C4-2B (cell line): ENCODE results near the gene NR3C1.

Experiments used
- ZFX ChIP-seq: fragments of 450-650 bp; IDR thresholded peaks from 2 replicates; pipeline ENCODE4 v1.6.1; 2017
- TF ChIP-seq, protein P1 (sequence below): fragments of 450-650 bp; conservative IDR thresholded peaks from 2 replicates; pipeline ENCODE4 v1.5.1; 2017; ENCODE audit warnings: mild to moderate bottlenecking

DNA sequence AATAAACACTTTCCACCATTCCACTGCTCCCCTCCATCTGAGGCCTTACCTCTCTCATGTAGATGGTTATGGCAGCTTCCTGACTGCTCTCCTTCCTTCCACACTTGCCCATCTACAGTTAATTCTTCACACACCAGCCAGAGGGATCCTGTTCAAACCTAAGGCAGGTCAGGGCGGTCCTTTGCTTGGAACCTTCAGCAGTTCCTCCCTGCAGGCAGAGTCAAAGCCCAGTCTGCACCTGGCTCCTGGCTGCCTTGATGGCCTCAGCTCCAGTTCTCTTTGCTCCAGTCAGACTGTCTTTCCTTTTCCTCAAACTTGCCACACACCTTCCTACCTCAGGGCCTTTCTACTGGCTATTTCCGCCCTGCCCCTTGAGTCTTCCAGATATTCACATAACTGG, 30.2 kb upstream of the NR3C1 start:
- TF ChIP-seq, protein P1, sequence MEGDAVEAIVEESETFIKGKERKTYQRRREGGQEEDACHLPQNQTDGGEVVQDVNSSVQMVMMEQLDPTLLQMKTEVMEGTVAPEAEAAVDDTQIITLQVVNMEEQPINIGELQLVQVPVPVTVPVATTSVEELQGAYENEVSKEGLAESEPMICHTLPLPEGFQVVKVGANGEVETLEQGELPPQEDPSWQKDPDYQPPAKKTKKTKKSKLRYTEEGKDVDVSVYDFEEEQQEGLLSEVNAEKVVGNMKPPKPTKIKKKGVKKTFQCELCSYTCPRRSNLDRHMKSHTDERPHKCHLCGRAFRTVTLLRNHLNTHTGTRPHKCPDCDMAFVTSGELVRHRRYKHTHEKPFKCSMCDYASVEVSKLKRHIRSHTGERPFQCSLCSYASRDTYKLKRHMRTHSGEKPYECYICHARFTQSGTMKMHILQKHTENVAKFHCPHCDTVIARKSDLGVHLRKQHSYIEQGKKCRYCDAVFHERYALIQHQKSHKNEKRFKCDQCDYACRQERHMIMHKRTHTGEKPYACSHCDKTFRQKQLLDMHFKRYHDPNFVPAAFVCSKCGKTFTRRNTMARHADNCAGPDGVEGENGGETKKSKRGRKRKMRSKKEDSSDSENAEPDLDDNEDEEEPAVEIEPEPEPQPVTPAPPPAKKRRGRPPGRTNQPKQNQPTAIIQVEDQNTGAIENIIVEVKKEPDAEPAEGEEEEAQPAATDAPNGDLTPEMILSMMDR = no peak
- no peak for TF ChIP-seq ZFX
